Dedifferentiated amniotic fluid mesenchymal stem cell (primary cell): ENCODE data around the gene TACR2.
"Not testable (repeated sequence)": the region's sequence is repeated elsewhere in the genome, so short reads cannot be mapped to it uniquely, and the experiment has no call there.

Source experiments
- DNase-seq: peaks from one replicate; pipeline ENCODE4 v3.0.0-alpha.2; 2016; ENCODE audit errors: extremely low spot score

The TACR2 gene

GRCh38 chr10:69450395-69450794 lies 33.7 kb upstream of the TACR2 start:
- not testable (repeated sequence) for DNase-seq

GRCh38 chr10:69449841-69450240 lies 33.1 kb upstream of the TACR2 start:
- DNase-seq, result no peak

- DNase-seq, result peak; percentile 81
Measured at GRCh38 chr10:69446650-69447151, 30.0 kb upstream of the TACR2 start.

GRCh38 chr10:69446229-69446628 lies 29.5 kb upstream of the TACR2 start:
- no peak for DNase-seq

GRCh38 chr10:69445041-69445440 lies 28.3 kb upstream of the TACR2 start:
- DNase-seq, result no peak

GRCh38 chr10:69443354-69443753 lies 26.6 kb upstream of the TACR2 start:
- DNase-seq, result no peak

- DNase-seq, result no peak
Measured at GRCh38 chr10:69439813-69440506, 23.2 kb upstream of the TACR2 start.

- DNase-seq, result no peak
Measured at GRCh38 chr10:69439350-69439739, 22.6 kb upstream of the TACR2 start.

GRCh38 chr10:69438536-69439349 lies 22.0 kb upstream of the TACR2 start:
- DNase-seq, result peak; percentile 40

GRCh38 chr10:69437321-69438259 lies 20.9 kb upstream of the TACR2 start:
- no peak for DNase-seq

- no peak for DNase-seq
Measured at GRCh38 chr10:69435966-69436520, 19.3 kb upstream of the TACR2 start.

GRCh38 chr10:69434926-69435325 lies 18.2 kb upstream of the TACR2 start:
- DNase-seq, result no peak

- no peak for DNase-seq
Measured at GRCh38 chr10:69434169-69434568, 17.5 kb upstream of the TACR2 start.

- no peak for DNase-seq
Measured at GRCh38 chr10:69428165-69428564, 11.4 kb upstream of the TACR2 start.

GRCh38 chr10:69426376-69426727 lies 9.6 kb upstream of the TACR2 start:
- DNase-seq, result no peak

GRCh38 chr10:69425511-69426298 lies 9.0 kb upstream of the TACR2 start:
- no peak for DNase-seq

GRCh38 chr10:69425041-69425440 lies 8.3 kb upstream of the TACR2 start:
- no peak for DNase-seq

- no peak for DNase-seq
Measured at GRCh38 chr10:69422676-69423075, 6.0 kb upstream of the TACR2 start.

- no peak for DNase-seq
Measured at GRCh38 chr10:69421611-69422308, 5.0 kb upstream of the TACR2 start.

- DNase-seq, result no peak
Measured at GRCh38 chr10:69419744-69420126, 3.0 kb upstream of the TACR2 start.
